BJ (cell line): Measurements from ENCODE around the gene DPP10. TPM values are rescaled to one million over a fixed set of nuclear protein-coding genes. Genes with fewer than 3 reads are reported as not detected.
"Not testable (repeated sequence)": the region's sequence is repeated elsewhere in the genome, so short reads cannot be mapped to it uniquely, and the experiment has no call there.

Experiments used
- CTCF ChIA-PET: fragments of 350-600 bp; formaldehyde crosslinking; extraction: SDS; loops from one replicate; lab custom pipeline; 2021; ENCODE audit warnings: antibody characterized with exemption, inconsistent platforms; lab: Yijun Ruan, JAX
- POLR2A ChIA-PET: fragments of 300-600 bp; sonication (Branson Sonifier 250); formaldehyde crosslinking; extraction: SDS; loops from one replicate; lab custom pipeline; 2021; ENCODE audit warnings: antibody characterized with exemption; lab: Charles Lee
- DNase-seq: peaks from one replicate; pipeline ENCODE4 v3.0.0-alpha.2; 2011; ENCODE audit warnings: low read depth
- H3K27me3 ChIP-seq: 2 replicates; pipeline ENCODE4 v1.6.0; 2011; ENCODE audit warnings: low read length; ENCODE audit not compliant: control insufficient read depth, insufficient read depth
- H3K36me3 ChIP-seq: 2 replicates; pipeline ENCODE4 v1.5.1; 2011; ENCODE audit warnings: low read length; ENCODE audit not compliant: control insufficient read depth, insufficient read depth
- H3K4me3 ChIP-seq: 2 replicates; pipeline ENCODE4 v1.5.1; 2011; ENCODE audit warnings: low read depth, mild to moderate bottlenecking, control low read depth, low read length
- CTCF ChIP-seq: IDR thresholded peaks from 2 replicates; pipeline ENCODE4 v1.5.1; 2011; ENCODE audit warnings: low read depth, mild to moderate bottlenecking, control low read depth, inconsistent platforms, low read length, moderate library complexity; ENCODE audit not compliant: insufficient read depth
- polyA plus RNA-seq: library from polyadenylated mRNA; depleted of rRNA; stranded (reverse); fragments of >200 nt; gene quantifications from 2 replicates; pipeline ENCODE4 v1.2.3, GENCODE V29; 2011

Gene DPP10
- polyA plus RNA-seq, 1 experiment = not detected

GRCh38 chr2:115075800-115076199 is 633.4 kb downstream of the DPP10 start:
- no peak for DNase-seq
- ChIA-PET POLR2A (no interaction called here), CTCF (no interaction called here)
- H3K27me3 ChIP-seq = no peaks in the 10 kb centered on the region
- H3K4me3 ChIP-seq = no peak overlapping the region
- no peaks in the 10 kb centered on the region for H3K36me3 ChIP-seq
- no peak for TF ChIP-seq CTCF

- H3K36me3 ChIP-seq = no peaks in the 10 kb centered on the region
- ChIA-PET CTCF (no interaction called here), POLR2A (no interaction called here)
- DNase-seq = no peak
- no peaks in the 10 kb centered on the region for H3K27me3 ChIP-seq
- H3K4me3 ChIP-seq = no peak overlapping the region
- TF ChIP-seq CTCF = no peak
Measured at GRCh38 chr2:115077626-115078025, 635.2 kb downstream of the DPP10 start.

GRCh38 chr2:115083225-115083624 is 640.8 kb downstream of the DPP10 start:
- CTCF ChIA-PET = no interaction called here
- no peaks in the 10 kb centered on the region for H3K36me3 ChIP-seq
- H3K27me3 ChIP-seq = no peaks in the 10 kb centered on the region
- H3K4me3 ChIP-seq = no peak overlapping the region
- no peak for DNase-seq
- POLR2A ChIA-PET = no interaction called here
- TF ChIP-seq CTCF = no peak

GRCh38 chr2:115083711-115084110 is 641.3 kb downstream of the DPP10 start:
- no peak for TF ChIP-seq CTCF
- no peaks in the 10 kb centered on the region for H3K27me3 ChIP-seq
- ChIA-PET CTCF (no interaction called here), POLR2A (no interaction called here)
- no peaks in the 10 kb centered on the region for H3K36me3 ChIP-seq
- H3K4me3 ChIP-seq = no peak overlapping the region
- no peak for DNase-seq

GRCh38 chr2:115084446-115084845 is 642.0 kb downstream of the DPP10 start:
- Histone ChIP-seq H3K36me3 (no peaks in the 10 kb centered on the region), H3K4me3 (no peak overlapping the region), H3K27me3 (no peaks in the 10 kb centered on the region)
- ChIA-PET CTCF (no interaction called here), POLR2A (no interaction called here)
- no peak for DNase-seq
- TF ChIP-seq CTCF = no peak

DNA sequence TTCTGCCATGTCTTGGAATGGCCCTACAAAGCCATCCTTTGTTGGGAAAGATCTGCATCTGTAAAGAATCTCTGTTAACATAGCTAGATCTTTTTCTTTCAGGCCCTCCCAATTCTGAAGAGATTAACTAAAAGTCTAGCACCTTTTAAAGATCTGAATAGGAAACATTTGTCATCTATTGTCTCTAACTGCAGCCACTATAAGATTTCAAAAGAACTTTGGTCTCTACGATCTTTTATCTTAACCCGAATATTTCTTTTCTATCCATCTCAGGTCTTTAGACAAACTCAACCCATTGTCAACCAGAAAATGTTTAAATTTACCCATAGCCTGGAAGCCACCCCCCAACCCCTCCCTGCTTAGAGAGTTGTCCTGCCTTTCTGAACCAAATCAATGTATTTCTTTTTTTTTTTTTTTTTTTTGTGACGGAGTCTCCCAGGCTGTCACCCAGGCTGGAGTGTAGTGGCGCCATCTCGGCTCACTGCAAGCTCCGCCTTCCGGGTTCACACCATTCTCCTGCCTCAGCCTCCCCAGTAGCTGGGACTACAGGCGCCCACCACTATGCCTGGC is 643.7 kb downstream of the DPP10 start:
- POLR2A ChIA-PET, DNase-seq, H3K4me3 ChIP-seq: not testable (repeated sequence)

More for the DNA sequence above, 643.7 kb downstream of the DPP10 start:
- CTCF ChIA-PET, H3K27me3 ChIP-seq, H3K36me3 ChIP-seq: not testable (repeated sequence)
